LNCaP clone FGC (cell line): Measurements from ENCODE around the gene CACNG4.

ENCODE experiments used
- DNase-seq: peaks from one replicate; pipeline ENCODE4 v3.0.0-alpha.2; 2011; ENCODE audit warnings: low read depth
- H3K4me3 ChIP-seq: 2 replicates; pipeline ENCODE4 v1.5.1; 2011; ENCODE audit warnings: mild to moderate bottlenecking, low read depth, low read length, control low read depth
- CTCF ChIP-seq: IDR thresholded peaks from 2 replicates; pipeline ENCODE4 v1.5.1; 2012; ENCODE audit warnings: mild to moderate bottlenecking; ENCODE audit not compliant: control insufficient read depth, insufficient read depth; ENCODE audit errors: extremely low read depth

The CACNG4 gene

GRCh38 chr17:67008101-67008500 lies 43.6 kb downstream of the CACNG4 start:
- no peak for TF ChIP-seq CTCF
- no peak for DNase-seq

GRCh38 chr17:67011527-67012175 lies 47.1 kb downstream of the CACNG4 start:
- no peak overlapping the region for H3K4me3 ChIP-seq
- DNase-seq: no peak
- no peak for TF ChIP-seq CTCF

More at GRCh38 chr17:67008101-67008500, 43.6 kb downstream of the CACNG4 start:
- no peak overlapping the region for H3K4me3 ChIP-seq

GRCh38 chr17:67013891-67014290 lies 49.4 kb downstream of the CACNG4 start:
- no peak overlapping the region for H3K4me3 ChIP-seq
- no peak for TF ChIP-seq CTCF
- no peak for DNase-seq

- no peak for DNase-seq
- TF ChIP-seq CTCF: no peak
Observed at GRCh38 chr17:67015001-67015400, 50.5 kb downstream of the CACNG4 start.

GRCh38 chr17:67016039-67016762 lies 51.7 kb downstream of the CACNG4 start:
- H3K4me3 ChIP-seq: no peak overlapping the region
- no peak for TF ChIP-seq CTCF
- no peak for DNase-seq

More at GRCh38 chr17:67015001-67015400, 50.5 kb downstream of the CACNG4 start:
- no peak overlapping the region for H3K4me3 ChIP-seq

- no peak for TF ChIP-seq CTCF
- no peak for DNase-seq
- no peak overlapping the region for H3K4me3 ChIP-seq
Observed at GRCh38 chr17:67017910-67018309, 53.4 kb downstream of the CACNG4 start.
